Colonic mucosa (tissue), 4 donors: ENCODE measurements around the gene NDUFS6. TPM values are rescaled to one million over a fixed set of nuclear protein-coding genes. Genes with fewer than 3 reads are reported as not detected.
"Not testable (repeated sequence)": the region's sequence is repeated elsewhere in the genome, so short reads cannot be mapped to it uniquely, and the experiment has no call there.

Source experiments
- DNase-seq: peaks from one replicate; pipeline ENCODE4 v3.0.0-alpha.2; 2020
- H3K27ac ChIP-seq: fragments of 200-600 bp; one replicate; pipeline ENCODE4 v1.8.0; 2021
- H3K27me3 ChIP-seq: fragments of 200-600 bp; one replicate; pipeline ENCODE4 v1.8.0; 2021
- H3K36me3 ChIP-seq: fragments of 200-600 bp; one replicate; pipeline ENCODE4 v1.8.0; 2021
- H3K4me1 ChIP-seq: fragments of 200-600 bp; one replicate; pipeline ENCODE4 v1.8.0; 2021; ENCODE audit warnings: mild to moderate bottlenecking
- H3K4me3 ChIP-seq: fragments of 200-600 bp; one replicate; pipeline ENCODE4 v1.8.0; 2021
- H3K9ac ChIP-seq, 2 donors: one replicate each; pipeline ENCODE4 v1.7.0; 2013; ENCODE audit warnings: control low read depth in 2 of 2, low read depth in 2 of 2, low read length in 2 of 2
- H3K9me3 ChIP-seq: fragments of 200-600 bp; one replicate; pipeline ENCODE4 v1.8.0; 2021
- CTCF ChIP-seq: fragments of 200-600 bp; IDR thresholded peaks from one replicate; pipeline ENCODE4 v1.8.0; 2022; ENCODE audit warnings: antibody characterized with exemption, mild to moderate bottlenecking
- intact Hi-C: fragments of 100-400 bp; cut with DNase I; formaldehyde crosslinking; loops from one replicate; pipeline ENCODE4 v1.14.1; 2022
- total RNA-seq, 2 donors: library from RNA; stranded (reverse); fragmentation: NEBNext Ultra II Directional in 1 of 2; extraction: Animal tissue kit (Norgen Biotek cat#: 25700) in 1 of 2; gene quantifications; one replicate each; pipeline ENCODE4 v1.2.1, GENCODE V29; 2021
- donor health status: healthy.
- donor health status: DM: no; HTN: no; CAD: no.
- donor health status: DM: no; HTN: no; CAD: no.

The NDUFS6 gene
- total RNA-seq, 2 donors from 2014 or later = 43.2 to 70.7 TPM

- Histone ChIP-seq H3K9ac (peak overlapping the region in 1 of 2 donors; percentile 19), H3K27ac (no peak overlapping the region), H3K27me3 (no peaks in the 10 kb centered on the region), H3K36me3 (no peaks in the 10 kb centered on the region), H3K4me3 (no peak overlapping the region), H3K4me1 (peaks cover 4% of the 10 kb centered on the region), H3K9me3 (no peaks in the 10 kb centered on the region)
- intact Hi-C loops = no loop called here
- DNase-seq = no peak
- no peak for TF ChIP-seq CTCF
These were observed 4.0 kb upstream of the NDUFS6 start for GRCh38 chr5:1797103-1797800.

- H3K9ac ChIP-seq = peak overlapping the region in 1 of 2 donors; percentile 19
- no peak overlapping the region for H3K27ac ChIP-seq
- DNase-seq = no peak
- H3K4me3 ChIP-seq = no peak overlapping the region
- no peaks in the 10 kb centered on the region for H3K9me3 ChIP-seq
- TF ChIP-seq CTCF = no peak
- H3K36me3 ChIP-seq = no peaks in the 10 kb centered on the region
- intact Hi-C loops = no loop called here
- no peaks in the 10 kb centered on the region for H3K27me3 ChIP-seq
- H3K4me1 ChIP-seq = peaks cover 4% of the 10 kb centered on the region
These were observed 3.4 kb upstream of the NDUFS6 start for GRCh38 chr5:1797855-1798254.

GRCh38 chr5:1798589-1798988 lies 2.6 kb upstream of the NDUFS6 start:
- H3K27me3 ChIP-seq, DNase-seq, H3K4me1 ChIP-seq, H3K36me3 ChIP-seq, intact Hi-C loops, H3K27ac ChIP-seq, H3K9me3 ChIP-seq: not testable (repeated sequence)
- Histone ChIP-seq H3K4me3 (peak overlapping the region; percentile 81), H3K9ac (peak overlapping the region; percentile 65 to 85)

- H3K9ac ChIP-seq = peak overlapping the region; percentile 65 to 85
- H3K4me1 ChIP-seq = peaks cover 4% of the 10 kb centered on the region
- intact Hi-C loops = no loop called here
These were observed 2.1 kb upstream of the NDUFS6 start for GRCh38 chr5:1799110-1799601.

GRCh38 chr5:1799602-1800471 lies 1.4 kb upstream of the NDUFS6 start, which contains the start of gene MRPL36:
TSS of gene MRPL36 (minus strand) at chr5:1799837. CDS start at chr5:1798935, 902 bp downstream.
- Histone ChIP-seq H3K4me1 (peaks cover 4% of the 10 kb centered on the region), H3K27me3 (no peaks in the 10 kb centered on the region), H3K4me3 (peak within 1 kb of the TSS; percentile 81), H3K9ac (peak within 1 kb of the TSS; percentile 82 to 85), H3K36me3 (no peaks in the 10 kb centered on the region), H3K27ac (peak within 1 kb of the TSS; percentile 80), H3K9me3 (no peaks in the 10 kb centered on the region)
- intact Hi-C loops = no loop called here
- no peak for TF ChIP-seq CTCF
- peak; percentile 94 for DNase-seq

More at GRCh38 chr5:1799110-1799601, 2.1 kb upstream of the NDUFS6 start:
- peak overlapping the region; percentile 80 for H3K27ac ChIP-seq
- peak overlapping the region; percentile 81 for H3K4me3 ChIP-seq
- no peaks in the 10 kb centered on the region for H3K36me3 ChIP-seq
- DNase-seq = peak; percentile 36
- no peaks in the 10 kb centered on the region for H3K27me3 ChIP-seq
- no peaks in the 10 kb centered on the region for H3K9me3 ChIP-seq
- TF ChIP-seq CTCF = no peak
